K562 (cell line): ENCODE results near the gene TMEM217. TPM values are rescaled to one million over a fixed set of nuclear protein-coding genes. Genes with fewer than 3 reads are reported as not detected.

Experiments used
- ATAC-seq: fragments of 200-7000 bp; cut with Tn5 transposase; 3 replicates; pipeline ENCODE4 v1.9.1; 2020; ENCODE audit warnings: moderate library complexity
- BruUV-seq: library from RNA; stranded (reverse); fragments of 400-500 nt; replicated peaks from 2 replicates; lab custom pipeline; 2021; lab: Mats Ljungman, UMichigan
- CTCF ChIA-PET: fragments of 300-600 bp; formaldehyde crosslinking; extraction: SDS; loops from one replicate; lab custom pipeline; 2021; ENCODE audit warnings: low intra/inter-chr PET ratio; lab: Yijun Ruan, JAX
- POLR2A ChIA-PET: fragments of 300-600, 350-650 bp; sonication (Branson Sonifier 250); formaldehyde crosslinking; extraction: SDS; loops from one replicate; lab custom pipeline; 2021; ENCODE audit warnings: antibody characterized with exemption, inconsistent platforms; lab: Yijun Ruan, JAX
- DNase-seq, 4 experiments: peaks; one replicate each; pipeline versions ENCODE4 v3.0.0 to v3.0.0-alpha.2; 2011 to 2018; ENCODE audit warnings: low spot score in 3 of 4, mixed read lengths in 3 of 4; ENCODE audit errors: extremely low read depth in 1 of 4
- FAIRE-seq: peaks from 2 replicates; lab custom pipeline; 2011; peaks lifted over from hg19 to GRCh38; lab: Jason Lieb, UNC
- H2AFZ ChIP-seq: 2 replicates; pipeline ENCODE4 v1.6.0; 2011; ENCODE audit warnings: low read depth, low read length, control low read depth, inconsistent platforms
- H3K27ac ChIP-seq: fragments of 200-600 bp; 3 replicates; pipeline ENCODE4 v1.8.0; 2011; ENCODE audit warnings: low read depth, mild to moderate bottlenecking, control low read depth, inconsistent platforms, low read length, moderate library complexity, mixed read lengths; ENCODE audit errors: extremely low read depth
- H3K27me3 ChIP-seq, 2 experiments: fragments of 300-600 bp in 1 of 2; 2 replicates in 1 of 2; 3 replicates in 1 of 2; pipeline versions ENCODE4 v1.6.0 to v1.8.0; 2011; ENCODE audit warnings: inconsistent platforms in 2 of 2, low read length in 2 of 2, mild to moderate bottlenecking in 1 of 2, mixed read lengths in 1 of 2, moderate library complexity in 1 of 2; ENCODE audit not compliant: control insufficient read depth in 2 of 2, insufficient read depth in 2 of 2
- H3K36me3 ChIP-seq: fragments of 300-600 bp; 3 replicates; pipeline ENCODE4 v1.8.0; 2011; ENCODE audit warnings: mild to moderate bottlenecking, low read length, inconsistent platforms; ENCODE audit not compliant: control insufficient read depth, insufficient read depth
- H3K4me1 ChIP-seq, 2 experiments: fragments of 200-600 bp in 1 of 2; replicated peaks in 1 of 2; 2 replicates in 1 of 2; 3 replicates in 1 of 2; pipeline versions ENCODE4 v1.5.1 to v1.8.0; 2011; ENCODE audit warnings: inconsistent platforms in 2 of 2, low read length in 2 of 2, mild to moderate bottlenecking in 1 of 2, mixed read lengths in 1 of 2, moderate library complexity in 1 of 2; ENCODE audit not compliant: control insufficient read depth in 2 of 2, insufficient read depth in 2 of 2
- H3K4me2 ChIP-seq: 2 replicates; pipeline ENCODE4 v1.6.1; 2011; ENCODE audit warnings: low read length, control low read depth, inconsistent platforms, mixed read lengths; ENCODE audit not compliant: insufficient read depth
- H3K4me3 ChIP-seq: fragments of 200-600 bp; sonication (generic), shearing (Covaris generic); 2 replicates; pipeline ENCODE4 v1.5.1; 2016; ENCODE audit warnings: control low read depth, inconsistent platforms
- H3K79me2 ChIP-seq: fragments of 200-600 bp; 3 replicates; pipeline ENCODE4 v1.8.0; 2011; ENCODE audit warnings: low read length, inconsistent platforms; ENCODE audit not compliant: control insufficient read depth, insufficient read depth
- H3K9ac ChIP-seq, 2 experiments: 2 replicates each; pipeline versions ENCODE4 v1.6.0 to v1.6.1; 2011; ENCODE audit warnings: low read depth in 2 of 2, low read length in 2 of 2, control low read depth in 1 of 2, inconsistent platforms in 1 of 2, mild to moderate bottlenecking in 1 of 2, mixed read lengths in 1 of 2; ENCODE audit not compliant: insufficient read depth in 1 of 2
- H3K9me1 ChIP-seq: one replicate; pipeline ENCODE4 v1.6.0; 2011; ENCODE audit warnings: inconsistent platforms, mild to moderate bottlenecking, low read length, moderate library complexity; ENCODE audit not compliant: control insufficient read depth, insufficient read depth
- H3K9me3 ChIP-seq: replicated peaks from 2 replicates; pipeline ENCODE4 v1.5.1; 2011; ENCODE audit warnings: low read depth, low read length, inconsistent platforms; ENCODE audit not compliant: control insufficient read depth, insufficient read depth
- H4K20me1 ChIP-seq: replicated peaks from 2 replicates; pipeline ENCODE4 v1.6.1; 2011; ENCODE audit warnings: low read length, inconsistent platforms, mixed read lengths; ENCODE audit not compliant: control insufficient read depth, insufficient read depth
- CEBPB ChIP-seq: fragments of 450-650 bp; IDR thresholded peaks from 2 replicates; pipeline ENCODE4 v1.6.1; 2016; ENCODE audit warnings: missing genetic modification characterization, missing compliant biosample characterization
- FUS ChIP-seq: fragments of 200-400 bp; formaldehyde crosslinking; optimal IDR thresholded peaks from 2 replicates; pipeline ENCODE3; 2017; ENCODE audit warnings: low read depth, low read length
- HNRNPH1 ChIP-seq: fragments of 200-400 bp; formaldehyde crosslinking; optimal IDR thresholded peaks from 2 replicates; pipeline ENCODE3; 2017; ENCODE audit warnings: low read depth, mild to moderate bottlenecking, low read length, moderate library complexity
- MEIS2 ChIP-seq: fragments of 450-650 bp; IDR thresholded peaks from 2 replicates; pipeline ENCODE4 v1.6.1; 2014; ENCODE audit warnings: mild to moderate bottlenecking; ENCODE audit not compliant: partially characterized antibody
- MXI1 ChIP-seq: IDR thresholded peaks from 2 replicates; pipeline ENCODE4 v1.6.1; 2011; ENCODE audit warnings: low read depth, mild to moderate bottlenecking, improper control_type of control experiment, low read length
- PHTF2 ChIP-seq: fragments of 250-450 bp; sonication (Bioruptor Pico); IDR thresholded peaks from 2 replicates; pipeline ENCODE4 v1.5.0; 2021; ENCODE audit warnings: mild to moderate bottlenecking
- SIX5 ChIP-seq, 2 experiments: IDR thresholded peaks; 2 replicates each; pipeline ENCODE4 v1.6.1; 2011; ENCODE audit warnings: low read length in 2 of 2, borderline replicate concordance in 1 of 2, low read depth in 1 of 2, mild to moderate bottlenecking in 1 of 2, moderate library complexity in 1 of 2; ENCODE audit not compliant: insufficient read depth in 1 of 2
- SMAD3 ChIP-seq: fragments of 450-650 bp; formaldehyde crosslinking; conservative IDR thresholded peaks from 2 replicates; pipeline ENCODE4 v1.4.0; 2020; ENCODE audit warnings: mild to moderate bottlenecking
- WGBS: fragments of 100-300 bp; shearing (Covaris generic); methylation state at CpG from one replicate; pipeline ENCODE4 v1.1.6; 2016; ENCODE audit warnings: low coverage, mixed read lengths; ENCODE audit not compliant: insufficient coverage; ENCODE audit errors: missing lambda C conversion rate; 5-methylcytosine and 5-hydroxymethylcytosine counted together
- in situ Hi-C: fragments of 300-500 bp; cut with MboI; formaldehyde crosslinking; loops from 4 replicates; pipeline ENCODE4 v1.15.0; 2018; ENCODE audit warnings: inconsistent platforms, mixed read lengths
- intact Hi-C: fragments of 100-400 bp; cut with micrococcal nuclease; formaldehyde crosslinking; loops from 2 replicates; pipeline ENCODE4 v1.14.2; 2022
- polyA plus RNA-seq, 8 experiments: library from polyadenylated mRNA; depleted of rRNA in 4 of 8; stranded (reverse) in 5 of 8; unstranded in 3 of 8; fragments of >200 nt; fragmentation: Nextera tagmentation in 2 of 8; fragmentation: Illumina TruSeq in 1 of 8; extraction: Ambion mirVana in 2 of 8; extraction: Trizol in 1 of 8; gene quantifications; 2 replicates each; pipeline versions ENCODE4 v1.2.1 to v1.2.3, GENCODE V29; 2011 to 2014; ENCODE audit warnings: inconsistent platforms in 1 of 8, missing spikeins in 1 of 8
- total RNA-seq, 7 experiments: library from RNA; depleted of rRNA in 6 of 7; stranded (reverse); fragments of >200 nt in 6 of 7; fragmentation: Illumina TruSeq in 2 of 7; extraction: Trizol in 2 of 7; gene quantifications; 2 replicates each; pipeline versions ENCODE4 v1.2.1 to v1.2.3, GENCODE V29; 2011 to 2021; ENCODE audit warnings: low replicate concordance in 1 of 7
- TF ChIP-seq, protein P1 (sequence below): fragments of 250-450 bp; sonication (Bioruptor Pico); IDR thresholded peaks from 2 replicates; pipeline ENCODE4 v1.8.0; 2022; ENCODE audit warnings: inconsistent platforms, mild to moderate bottlenecking, moderate library complexity, borderline replicate concordance
- TF ChIP-seq, protein P2 (sequence below): fragments of 200-400 bp; formaldehyde crosslinking; IDR thresholded peaks from 2 replicates; pipeline ENCODE4 v1.6.1; 2017; ENCODE audit warnings: mild to moderate bottlenecking, low read depth, low read length, moderate library complexity

Gene TMEM217
- total and polyA plus RNA-seq, 9 of the 15 experiments (the other 6 are each of a cell fraction or from before 2014, with no cell fraction given) = 1.3 to 8.0 (median 1.9) TPM

DNA sequence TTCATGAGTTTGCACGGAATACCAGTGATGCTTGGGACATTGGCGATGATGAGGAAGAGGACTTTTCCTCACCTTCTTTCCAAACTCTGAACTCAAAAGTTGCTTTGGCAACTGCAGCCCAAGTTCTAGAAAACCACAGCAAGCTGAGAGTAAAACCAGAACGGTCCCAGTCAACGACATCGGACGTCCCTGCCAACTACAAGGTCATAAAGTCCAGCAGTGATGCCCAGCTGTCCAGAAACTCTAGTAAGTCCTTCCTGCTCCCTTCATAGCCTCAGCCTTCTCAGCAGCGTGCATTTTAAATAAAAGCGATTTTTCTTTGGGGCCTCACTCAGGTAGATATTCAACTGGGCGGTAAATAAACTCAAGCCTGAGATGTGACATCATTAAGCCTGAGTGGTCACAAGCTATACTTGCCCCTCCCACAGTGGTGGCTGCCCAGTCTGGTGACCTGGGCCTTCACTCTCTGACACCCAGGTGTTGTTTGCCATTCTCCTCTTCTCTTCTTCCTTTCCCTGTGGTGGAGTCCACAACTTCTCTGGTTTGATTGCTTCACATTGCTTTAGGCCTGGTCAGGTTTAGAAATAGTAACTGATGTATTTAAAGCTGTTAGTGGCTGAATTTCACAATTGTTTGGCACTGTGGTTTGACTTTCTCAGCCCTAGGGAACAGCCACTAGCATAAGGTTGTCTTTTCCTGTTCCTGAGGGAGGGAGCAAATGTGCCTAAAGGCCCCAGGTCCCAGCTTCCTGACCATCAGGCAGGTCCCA lies 21.6 kb upstream of the TMEM217 start:
- TF ChIP-seq CEBPB (tag) = peak; percentile 34; the same call in 1 of the 2 replicates
- no peak for TF ChIP-seq MXI1
- Histone ChIP-seq H3K79me2 (peaks cover 19% of the 10 kb centered on the region; the same call in 1 of the 3 replicates), H3K27ac (no peak overlapping the region), H3K36me3 (peaks cover 65% of the 10 kb centered on the region), H4K20me1 (peaks cover 4% of the 10 kb centered on the region; the same call in 1 of the 2 replicates), H3K9me3 (no peaks in the 10 kb centered on the region), H3K9me1 (no peaks in the 10 kb centered on the region), H3K4me2 (no peak overlapping the region), H2AFZ (no peak overlapping the region), H3K27me3 (no peaks in the 10 kb centered on the region), H3K4me3 (no peak overlapping the region), H3K4me1 (peaks cover 0 to 2% of the 10 kb centered on the region in 2 experiments; a peak in 2 of 5 replicates), H3K9ac (no peak overlapping the region)
- in situ Hi-C loops = no loop called here
- no TSS peak for BruUV-seq
- ChIA-PET POLR2A (interaction anchor here (1.1 to 1.8 kb wide), 4 partner anchors 17 to 35 kb away, joined by 3 to 6 read pairs (median 5); partner anchors contain the start of genes TBC1D22B and TMEM217), CTCF (no interaction called here)
- DNase-seq = no peak
- no peak for FAIRE-seq
- 93% methylated on average over 9 of the region's 9 CpGs for WGBS
- intact Hi-C loops = no loop called here
- no peak; the same call in 2 of the 3 replicates for ATAC-seq

DNA sequence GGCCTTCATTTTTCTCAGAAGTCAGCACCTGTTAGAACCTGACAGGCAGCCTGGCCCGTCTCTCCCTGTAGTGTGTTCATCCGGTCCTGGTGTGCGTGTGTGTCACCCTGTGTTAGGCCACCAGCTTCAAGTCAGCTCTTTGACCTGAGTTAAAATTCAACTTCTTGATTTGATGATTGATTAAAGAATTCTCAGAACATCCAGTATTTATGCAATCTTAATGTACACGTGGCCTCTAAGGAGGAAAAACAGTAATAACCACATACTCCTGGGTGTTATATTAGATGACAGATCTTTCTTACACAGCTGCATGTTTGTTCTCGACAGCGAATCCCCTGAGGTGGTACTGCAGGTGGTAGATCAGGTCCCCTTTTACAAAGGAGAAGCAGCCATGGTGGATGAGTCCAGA lies 19.1 kb upstream of the TMEM217 start:
- ChIA-PET CTCF (no interaction called here), POLR2A (interaction anchor here (0.7 to 2.3 kb wide), 7 partner anchors 8 to 93 kb away, joined by 3 to 8 read pairs (median 3); partner anchors contain the start of genes TBC1D22B and TMEM217)
- Histone ChIP-seq H4K20me1 (no peaks in the 10 kb centered on the region; the same call in 1 of the 2 replicates), H3K4me3 (no peak overlapping the region), H2AFZ (no peak overlapping the region), H3K9ac (no peak overlapping the region), H3K36me3 (peaks cover 53% of the 10 kb centered on the region), H3K27ac (no peak overlapping the region), H3K4me2 (no peak overlapping the region), H3K79me2 (peaks cover 33% of the 10 kb centered on the region), H3K9me1 (no peaks in the 10 kb centered on the region), H3K27me3 (no peaks in the 10 kb centered on the region), H3K4me1 (no peaks in the 10 kb centered on the region; a peak in 1 of 5 replicates), H3K9me3 (no peaks in the 10 kb centered on the region)
- in situ Hi-C loops (no loop called here), intact Hi-C loops (no loop called here)
- WGBS = 82% methylated on average over 6 of the region's 6 CpGs
- no TSS peak for BruUV-seq
- DNase-seq = no peak
- peak; percentile 48; the same call in 2 of the 3 replicates for ATAC-seq
- no peak for FAIRE-seq
- no peak for TF ChIP-seq FUS
- TF ChIP-seq, protein P1, sequence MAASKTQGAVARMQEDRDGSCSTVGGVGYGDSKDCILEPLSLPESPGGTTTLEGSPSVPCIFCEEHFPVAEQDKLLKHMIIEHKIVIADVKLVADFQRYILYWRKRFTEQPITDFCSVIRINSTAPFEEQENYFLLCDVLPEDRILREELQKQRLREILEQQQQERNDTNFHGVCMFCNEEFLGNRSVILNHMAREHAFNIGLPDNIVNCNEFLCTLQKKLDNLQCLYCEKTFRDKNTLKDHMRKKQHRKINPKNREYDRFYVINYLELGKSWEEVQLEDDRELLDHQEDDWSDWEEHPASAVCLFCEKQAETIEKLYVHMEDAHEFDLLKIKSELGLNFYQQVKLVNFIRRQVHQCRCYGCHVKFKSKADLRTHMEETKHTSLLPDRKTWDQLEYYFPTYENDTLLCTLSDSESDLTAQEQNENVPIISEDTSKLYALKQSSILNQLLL (CRISPR knock-in tag) = no peak
- TF ChIP-seq SIX5 (IDR thresholded peaks at IDR 0.05; ENCODE audit: borderline replicate concordance in 1 of 2, insufficient read depth in 1 of 2, low read depth in 1 of 2, low read length in 2 of 2) = no peak
- TF ChIP-seq HNRNPH1 = no peak
- TF ChIP-seq PHTF2 = no peak
- no peak for TF ChIP-seq SMAD3 (CRISPR knock-in tag)
- TF ChIP-seq MEIS2 = no peak
- TF ChIP-seq, protein P2, sequence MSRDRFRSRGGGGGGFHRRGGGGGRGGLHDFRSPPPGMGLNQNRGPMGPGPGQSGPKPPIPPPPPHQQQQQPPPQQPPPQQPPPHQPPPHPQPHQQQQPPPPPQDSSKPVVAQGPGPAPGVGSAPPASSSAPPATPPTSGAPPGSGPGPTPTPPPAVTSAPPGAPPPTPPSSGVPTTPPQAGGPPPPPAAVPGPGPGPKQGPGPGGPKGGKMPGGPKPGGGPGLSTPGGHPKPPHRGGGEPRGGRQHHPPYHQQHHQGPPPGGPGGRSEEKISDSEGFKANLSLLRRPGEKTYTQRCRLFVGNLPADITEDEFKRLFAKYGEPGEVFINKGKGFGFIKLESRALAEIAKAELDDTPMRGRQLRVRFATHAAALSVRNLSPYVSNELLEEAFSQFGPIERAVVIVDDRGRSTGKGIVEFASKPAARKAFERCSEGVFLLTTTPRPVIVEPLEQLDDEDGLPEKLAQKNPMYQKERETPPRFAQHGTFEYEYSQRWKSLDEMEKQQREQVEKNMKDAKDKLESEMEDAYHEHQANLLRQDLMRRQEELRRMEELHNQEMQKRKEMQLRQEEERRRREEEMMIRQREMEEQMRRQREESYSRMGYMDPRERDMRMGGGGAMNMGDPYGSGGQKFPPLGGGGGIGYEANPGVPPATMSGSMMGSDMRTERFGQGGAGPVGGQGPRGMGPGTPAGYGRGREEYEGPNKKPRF = no peak
